ENCODE measurements around the gene PGAP1.

GRCh38 chr2:196821195-196821594, 105.3 kb downstream of the PGAP1 start:
- TF ChIP-seq CTCF (IDR thresholded peaks at IDR 0.05) (no peak), ZFX (IDR thresholded peaks at IDR 0.05; ENCODE audit: borderline replicate concordance) (no peak)
